Measurements from ENCODE around the gene PEBP1. TPM values are rescaled to one million over a fixed set of nuclear protein-coding genes. Genes with fewer than 3 reads are reported as not detected.

Gene PEBP1
- total RNA-seq, 1 donor, result 184 TPM

DNA sequence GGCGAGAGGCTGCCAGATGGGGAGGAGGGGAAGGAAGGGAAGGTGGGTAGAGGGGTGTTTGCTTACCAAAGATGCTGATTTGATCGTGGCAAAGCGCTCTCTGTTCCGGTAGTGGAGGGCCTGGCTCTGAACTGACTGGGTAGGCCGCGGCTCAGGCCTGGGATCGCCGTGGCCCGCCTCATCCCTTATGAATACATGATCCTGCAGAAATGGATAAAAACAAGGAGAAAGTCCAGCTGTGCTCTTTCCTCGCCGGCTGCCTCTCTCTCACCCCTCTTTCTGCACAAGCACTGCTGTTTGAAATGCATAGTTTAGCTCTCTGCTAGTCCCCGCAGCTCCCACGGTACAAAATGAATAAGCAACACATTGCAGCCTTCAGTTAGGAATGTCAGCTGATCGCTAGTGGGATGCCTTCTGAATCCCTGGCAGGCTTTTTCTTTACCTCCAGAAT lies 53.8 kb downstream of the PEBP1 start:
- DNase-seq (ENCODE audit: low read depth in 2 of 3, low spot score in 2 of 3), result no peak

DNA sequence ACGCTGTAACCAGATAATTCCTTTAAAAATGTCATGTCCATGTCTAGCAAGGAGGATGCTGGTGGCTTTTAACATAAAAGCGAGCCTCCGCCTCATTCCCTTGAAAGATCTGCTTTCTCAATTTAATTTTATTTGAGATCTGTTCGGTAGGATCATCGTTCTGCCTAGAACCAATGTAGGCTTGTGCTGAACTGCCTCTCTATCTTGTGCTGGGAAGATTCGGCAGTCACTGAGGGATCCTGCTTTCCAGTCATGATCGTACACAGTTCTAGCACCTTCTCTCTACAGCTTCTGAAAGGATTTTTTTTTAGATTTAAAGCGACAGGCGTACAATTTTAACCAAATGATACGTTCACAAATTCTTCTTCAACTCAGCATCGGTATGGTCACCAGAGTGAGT lies 54.3 kb downstream of the PEBP1 start:
- no peak for DNase-seq (ENCODE audit: low read depth in 2 of 3, low spot score in 2 of 3)

DNA sequence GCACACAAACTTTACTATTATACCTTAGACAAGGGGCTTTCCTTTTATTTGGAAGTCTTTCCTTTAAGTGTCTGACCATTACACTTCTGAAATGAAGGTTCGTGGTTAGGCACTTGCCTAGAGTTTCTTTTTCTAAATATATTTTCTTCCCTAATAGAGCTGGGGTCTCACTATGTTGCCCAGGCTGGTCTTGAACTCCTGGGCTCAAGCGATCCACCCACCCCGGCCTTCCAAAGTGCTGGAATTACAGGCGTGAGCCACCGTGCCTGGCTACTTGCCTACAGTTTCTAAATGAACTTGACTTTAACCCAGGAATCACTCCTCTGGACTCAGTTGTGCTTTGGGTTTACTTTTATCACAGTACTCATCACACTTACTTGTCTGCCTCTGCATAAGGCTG lies 57.6 kb downstream of the PEBP1 start:
- DNase-seq (ENCODE audit: low read depth in 2 of 3, low spot score in 2 of 3), result no peak

DNA sequence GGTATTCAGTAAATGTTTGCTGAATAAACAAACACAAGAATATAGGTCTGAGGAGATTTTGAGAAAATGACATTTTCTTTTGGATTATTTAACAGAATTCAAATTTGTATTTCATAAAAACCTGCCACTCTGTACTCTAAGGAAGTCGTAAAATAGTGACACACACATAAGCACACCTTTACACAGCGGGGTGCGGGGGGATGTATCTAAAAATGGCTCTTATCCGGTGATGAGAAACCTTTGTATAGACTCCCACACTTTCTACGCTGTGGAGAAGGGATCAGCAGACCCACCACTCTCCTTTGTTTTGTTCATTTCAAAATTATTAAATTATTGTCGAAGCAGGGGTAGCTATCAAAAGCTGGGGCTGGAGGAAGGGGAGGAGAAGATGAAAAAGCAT lies 58.0 kb downstream of the PEBP1 start:
- DNase-seq (ENCODE audit: low read depth in 2 of 3, low spot score in 2 of 3), result no peak

Other genes with a start within 250 kb of the PEBP1 start
- under 0.01 TPM for gene KSR2, start 167.1 kb upstream of the PEBP1 start, total RNA-seq
- gene RFC5, start 119.4 kb upstream of the PEBP1 start, total RNA-seq, result 25.3 TPM
- gene WSB2, start 74.9 kb upstream of the PEBP1 start, total RNA-seq, result 17.8 TPM
- 26.1 TPM for gene VSIG10, start 32.1 kb upstream of the PEBP1 start, total RNA-seq
- gene TAOK3, start 236.8 kb downstream of the PEBP1 start, total RNA-seq, result 94.8 TPM
- gene SUDS3, start 240.4 kb downstream of the PEBP1 start, total RNA-seq, result 19.9 TPM

Data from hematopoietic multipotent progenitor cell (in vitro differentiated cells).